BJ (cell line): ENCODE data around the gene LINC00237. TPM values are rescaled to one million over a fixed set of nuclear protein-coding genes. Genes with fewer than 3 reads are reported as not detected.

ENCODE experiments used
- CTCF ChIA-PET: fragments of 350-600 bp; formaldehyde crosslinking; extraction: SDS; loops from one replicate; lab custom pipeline; 2021; ENCODE audit warnings: antibody characterized with exemption, inconsistent platforms; lab: Yijun Ruan, JAX
- POLR2A ChIA-PET: fragments of 300-600 bp; sonication (Branson Sonifier 250); formaldehyde crosslinking; extraction: SDS; loops from one replicate; lab custom pipeline; 2021; ENCODE audit warnings: antibody characterized with exemption; lab: Charles Lee
- DNase-seq: peaks from one replicate; pipeline ENCODE4 v3.0.0-alpha.2; 2011; ENCODE audit warnings: low read depth
- H3K27me3 ChIP-seq: 2 replicates; pipeline ENCODE4 v1.6.0; 2011; ENCODE audit warnings: low read length; ENCODE audit not compliant: control insufficient read depth, insufficient read depth
- H3K36me3 ChIP-seq: 2 replicates; pipeline ENCODE4 v1.5.1; 2011; ENCODE audit warnings: low read length; ENCODE audit not compliant: control insufficient read depth, insufficient read depth
- H3K4me3 ChIP-seq: 2 replicates; pipeline ENCODE4 v1.5.1; 2011; ENCODE audit warnings: low read depth, mild to moderate bottlenecking, control low read depth, low read length
- polyA plus RNA-seq: library from polyadenylated mRNA; depleted of rRNA; stranded (reverse); fragments of >200 nt; gene quantifications from 2 replicates; pipeline ENCODE4 v1.2.3, GENCODE V29; 2011
- TF ChIP-seq, protein P1 (sequence below): IDR thresholded peaks from 2 replicates; pipeline ENCODE4 v1.5.1; 2011; ENCODE audit warnings: low read depth, mild to moderate bottlenecking, control low read depth, inconsistent platforms, low read length, moderate library complexity; ENCODE audit not compliant: insufficient read depth

The LINC00237 gene
- polyA plus RNA-seq, 1 experiment = not detected

DNA sequence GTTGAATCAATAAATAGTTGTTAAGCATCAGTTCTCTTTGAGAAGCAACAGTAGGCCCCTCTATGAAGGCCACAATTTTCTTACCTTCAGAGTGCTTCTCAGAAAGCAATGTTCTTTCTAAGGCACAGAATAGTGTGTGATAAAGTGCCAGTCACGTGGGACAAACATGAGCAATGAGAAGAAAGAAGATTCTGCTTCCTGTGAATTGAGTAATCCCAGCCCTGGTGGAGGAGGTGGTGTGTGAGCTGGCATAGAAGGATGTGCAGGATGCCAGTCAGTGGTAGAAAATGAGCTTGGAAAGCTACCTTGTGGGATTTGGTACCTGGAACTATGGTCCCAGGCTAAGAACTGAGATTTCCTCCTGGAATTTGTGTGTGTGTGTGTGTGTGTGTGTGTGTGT lies 41.4 kb upstream of the LINC00237 start:
- Histone ChIP-seq H3K36me3 (peaks cover 4% of the 10 kb centered on the region; the same call in 1 of the 2 replicates), H3K4me3 (no peak overlapping the region), H3K27me3 (no peaks in the 10 kb centered on the region)
- TF ChIP-seq, protein P1, sequence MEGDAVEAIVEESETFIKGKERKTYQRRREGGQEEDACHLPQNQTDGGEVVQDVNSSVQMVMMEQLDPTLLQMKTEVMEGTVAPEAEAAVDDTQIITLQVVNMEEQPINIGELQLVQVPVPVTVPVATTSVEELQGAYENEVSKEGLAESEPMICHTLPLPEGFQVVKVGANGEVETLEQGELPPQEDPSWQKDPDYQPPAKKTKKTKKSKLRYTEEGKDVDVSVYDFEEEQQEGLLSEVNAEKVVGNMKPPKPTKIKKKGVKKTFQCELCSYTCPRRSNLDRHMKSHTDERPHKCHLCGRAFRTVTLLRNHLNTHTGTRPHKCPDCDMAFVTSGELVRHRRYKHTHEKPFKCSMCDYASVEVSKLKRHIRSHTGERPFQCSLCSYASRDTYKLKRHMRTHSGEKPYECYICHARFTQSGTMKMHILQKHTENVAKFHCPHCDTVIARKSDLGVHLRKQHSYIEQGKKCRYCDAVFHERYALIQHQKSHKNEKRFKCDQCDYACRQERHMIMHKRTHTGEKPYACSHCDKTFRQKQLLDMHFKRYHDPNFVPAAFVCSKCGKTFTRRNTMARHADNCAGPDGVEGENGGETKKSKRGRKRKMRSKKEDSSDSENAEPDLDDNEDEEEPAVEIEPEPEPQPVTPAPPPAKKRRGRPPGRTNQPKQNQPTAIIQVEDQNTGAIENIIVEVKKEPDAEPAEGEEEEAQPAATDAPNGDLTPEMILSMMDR = no peak
- no peak for DNase-seq
- POLR2A ChIA-PET = no interaction called here
- CTCF ChIA-PET = no interaction called here

GRCh38 chr20:21146215-21146614 lies 40.1 kb upstream of the LINC00237 start:
- TF ChIP-seq, protein P1 = no peak
- no peak overlapping the region for H3K4me3 ChIP-seq
- ChIA-PET POLR2A (no interaction called here), CTCF (interaction anchor here (0.7 kb wide), 1 partner anchor 20 kb away, joined by 4 read pairs; the partner anchor contains the start of gene KIZ)
- H3K27me3 ChIP-seq = no peaks in the 10 kb centered on the region
- no peak for DNase-seq
- peaks cover 4% of the 10 kb centered on the region; the same call in 1 of the 2 replicates for H3K36me3 ChIP-seq

DNA sequence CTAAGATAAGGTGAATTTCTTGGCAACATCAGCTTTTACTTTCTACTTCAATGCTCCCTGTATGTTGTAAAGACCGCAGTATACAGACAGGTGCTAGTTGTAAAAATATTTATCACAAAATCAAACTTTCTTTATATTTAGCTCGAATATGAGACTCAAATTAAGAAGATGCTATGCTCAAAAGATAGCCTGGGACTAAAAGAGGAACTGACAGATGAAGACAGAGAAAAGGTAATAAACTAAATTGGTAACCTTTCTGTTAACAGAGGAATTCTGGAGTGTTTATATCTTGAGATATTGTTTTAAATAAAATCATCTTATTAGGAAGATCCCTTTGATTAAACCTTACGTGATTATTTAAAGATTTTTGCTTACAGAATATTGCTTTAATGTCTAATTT lies 39.3 kb upstream of the LINC00237 start:
- no peak for DNase-seq
- CTCF ChIA-PET = interaction anchor here (0.7 to 1.1 kb wide), 2 partner anchors 19 kb away, joined by 3 to 4 read pairs; partner anchors contain the start of gene KIZ
- Histone ChIP-seq H3K4me3 (no peak overlapping the region), H3K36me3 (peaks cover 3% of the 10 kb centered on the region; the same call in 1 of the 2 replicates), H3K27me3 (no peaks in the 10 kb centered on the region)
- TF ChIP-seq, protein P1 = no peak
- POLR2A ChIA-PET = no interaction called here

- ChIA-PET CTCF (interaction anchor here (0.5 kb wide), 1 partner anchor 29 kb away, joined by 3 read pairs; no protein-coding TSS in a partner anchor), POLR2A (no interaction called here)
- Histone ChIP-seq H3K36me3 (peaks cover 2% of the 10 kb centered on the region; the same call in 1 of the 2 replicates), H3K27me3 (no peaks in the 10 kb centered on the region), H3K4me3 (no peak overlapping the region)
- no peak for DNase-seq
- TF ChIP-seq, protein P1 = no peak
Observed at GRCh38 chr20:21143194-21143890, 37.2 kb upstream of the LINC00237 start.

GRCh38 chr20:21141825-21142224 lies 35.7 kb upstream of the LINC00237 start:
- Histone ChIP-seq H3K4me3 (no peak overlapping the region), H3K36me3 (peaks cover 7% of the 10 kb centered on the region), H3K27me3 (no peaks in the 10 kb centered on the region)
- ChIA-PET CTCF (no interaction called here), POLR2A (no interaction called here)
- TF ChIP-seq, protein P1 = no peak
- no peak for DNase-seq
